NCI-H2081 (cell line): ENCODE results near the gene PODXL2.
"Not testable (repeated sequence)": the region's sequence is repeated elsewhere in the genome, so short reads cannot be mapped to it uniquely, and the experiment has no call there.

Experiments
- DNase-seq, 2 experiments: peaks; one replicate each; lab custom pipeline; 2025; lab: John Stamatoyannopoulos, UW

The PODXL2 gene

GRCh38 chr3:127690106-127690505 is 61.1 kb downstream of the PODXL2 start:
- DNase-seq, result no peak

- peak; percentile 21 to 50 for DNase-seq
These were observed 62.0 kb downstream of the PODXL2 start for GRCh38 chr3:127690823-127691452.

GRCh38 chr3:127691489-127691888 is 62.5 kb downstream of the PODXL2 start:
- DNase-seq, result no peak

GRCh38 chr3:127691974-127692373 is 63.0 kb downstream of the PODXL2 start:
- DNase-seq, result no peak

- DNase-seq, result no peak
These were observed 63.7 kb downstream of the PODXL2 start for GRCh38 chr3:127692501-127693335.

GRCh38 chr3:127693336-127693843 is 64.4 kb downstream of the PODXL2 start:
- DNase-seq, result no peak

GRCh38 chr3:127694467-127695215 is 65.7 kb downstream of the PODXL2 start:
- peak; percentile 75 to 80 for DNase-seq

GRCh38 chr3:127697551-127698240 is 68.7 kb downstream of the PODXL2 start:
- DNase-seq, result peak; percentile 85 to 96

GRCh38 chr3:127698286-127698685 is 69.3 kb downstream of the PODXL2 start:
- DNase-seq, result no peak

- peak in 1 of 2 experiments; percentile 21 for DNase-seq
These were observed 69.9 kb downstream of the PODXL2 start for GRCh38 chr3:127698691-127699415.

GRCh38 chr3:127699416-127700300 is 70.7 kb downstream of the PODXL2 start:
- no peak for DNase-seq

GRCh38 chr3:127700406-127700805 is 71.4 kb downstream of the PODXL2 start:
- no peak for DNase-seq

GRCh38 chr3:127701280-127701911 is 72.4 kb downstream of the PODXL2 start:
- no peak for DNase-seq

GRCh38 chr3:127702151-127702578 is 73.2 kb downstream of the PODXL2 start:
- no peak for DNase-seq

- DNase-seq, result not testable (repeated sequence)
These were observed 75.9 kb downstream of the PODXL2 start for GRCh38 chr3:127704840-127705239.

GRCh38 chr3:127706312-127706711 is 77.3 kb downstream of the PODXL2 start:
- DNase-seq, result no peak

- DNase-seq, result no peak
These were observed 77.9 kb downstream of the PODXL2 start for GRCh38 chr3:127706785-127707351.

GRCh38 chr3:127707851-127708411 is 78.9 kb downstream of the PODXL2 start:
- no peak for DNase-seq

GRCh38 chr3:127708837-127709236 is 79.9 kb downstream of the PODXL2 start:
- DNase-seq, result peak in 1 of 2 experiments; percentile 26
